SH-SY5Y (cell line): ENCODE data around the gene NTM.

Experiments
- GATA2 ChIP-seq: IDR thresholded peaks from 2 replicates; pipeline ENCODE4 v1.6.1; 2011; ENCODE audit warnings: mild to moderate bottlenecking, low read depth, low read length
- GATA3 ChIP-seq: IDR thresholded peaks from 2 replicates; pipeline ENCODE4 v1.6.1; 2011; ENCODE audit warnings: low read depth, mild to moderate bottlenecking, low read length, moderate library complexity

Gene NTM

DNA sequence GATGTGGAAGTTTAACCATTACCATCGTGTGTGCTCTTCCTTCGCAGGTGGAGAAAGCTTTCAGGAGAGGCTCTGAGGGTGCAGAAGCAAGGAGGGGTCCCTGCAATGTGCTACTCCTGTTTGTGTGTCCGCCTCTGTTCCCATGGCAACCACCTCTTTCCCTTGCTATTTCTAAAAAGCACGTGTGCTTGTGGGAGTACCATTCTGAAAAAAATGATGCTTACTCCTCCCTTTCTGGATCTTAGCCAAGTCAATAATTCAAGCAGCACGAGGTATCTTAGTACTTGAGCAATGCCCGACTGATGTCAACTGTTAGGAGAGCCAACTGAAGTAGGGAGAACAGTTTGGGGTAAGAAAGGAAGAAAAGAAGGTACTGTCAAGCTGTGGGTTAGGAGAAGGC, 628.7 kb downstream of the NTM start:
- TF ChIP-seq GATA2 (no peak), GATA3 (no peak)

DNA sequence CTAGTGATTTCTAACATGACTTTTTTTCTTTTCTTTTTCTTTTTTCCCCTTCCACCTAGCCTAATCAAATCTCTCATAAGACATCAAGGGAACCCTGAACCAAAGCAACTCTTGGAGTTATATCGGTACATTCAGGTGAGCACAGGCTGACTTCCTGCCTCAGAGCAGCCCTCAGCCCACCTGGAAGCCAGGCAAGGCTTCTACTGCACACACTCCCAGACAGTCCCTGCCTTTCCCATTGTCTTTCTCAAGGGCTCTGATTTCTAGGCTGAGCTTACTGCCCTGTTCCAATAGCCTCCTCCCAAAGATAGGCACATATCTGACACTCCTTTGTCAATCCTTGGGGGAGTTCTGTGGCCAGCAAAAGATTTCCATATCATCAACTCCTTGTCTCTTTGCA, 629.5 kb downstream of the NTM start:
- no peak for TF ChIP-seq GATA3
- no peak for TF ChIP-seq GATA2

DNA sequence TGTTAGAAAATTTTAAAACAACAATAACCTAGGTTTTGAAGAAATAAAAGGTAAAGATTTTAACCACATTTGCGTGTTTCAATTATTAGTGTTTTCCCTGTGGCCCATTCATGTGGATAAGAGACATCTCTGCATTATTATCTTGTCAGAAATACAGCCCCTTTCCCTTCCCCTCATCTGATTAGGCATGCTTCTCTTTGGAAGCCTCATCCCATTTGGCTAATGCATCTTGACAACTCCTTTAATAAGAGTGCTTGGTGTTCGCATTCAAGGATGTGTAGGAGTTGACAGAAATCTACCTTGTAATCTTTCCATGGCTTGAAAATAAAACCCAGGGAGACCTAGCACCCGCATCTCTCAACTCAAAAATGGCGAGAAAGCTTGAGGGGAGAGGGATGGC, 635.5 kb downstream of the NTM start:
- no peak for TF ChIP-seq GATA2
- no peak for TF ChIP-seq GATA3

DNA sequence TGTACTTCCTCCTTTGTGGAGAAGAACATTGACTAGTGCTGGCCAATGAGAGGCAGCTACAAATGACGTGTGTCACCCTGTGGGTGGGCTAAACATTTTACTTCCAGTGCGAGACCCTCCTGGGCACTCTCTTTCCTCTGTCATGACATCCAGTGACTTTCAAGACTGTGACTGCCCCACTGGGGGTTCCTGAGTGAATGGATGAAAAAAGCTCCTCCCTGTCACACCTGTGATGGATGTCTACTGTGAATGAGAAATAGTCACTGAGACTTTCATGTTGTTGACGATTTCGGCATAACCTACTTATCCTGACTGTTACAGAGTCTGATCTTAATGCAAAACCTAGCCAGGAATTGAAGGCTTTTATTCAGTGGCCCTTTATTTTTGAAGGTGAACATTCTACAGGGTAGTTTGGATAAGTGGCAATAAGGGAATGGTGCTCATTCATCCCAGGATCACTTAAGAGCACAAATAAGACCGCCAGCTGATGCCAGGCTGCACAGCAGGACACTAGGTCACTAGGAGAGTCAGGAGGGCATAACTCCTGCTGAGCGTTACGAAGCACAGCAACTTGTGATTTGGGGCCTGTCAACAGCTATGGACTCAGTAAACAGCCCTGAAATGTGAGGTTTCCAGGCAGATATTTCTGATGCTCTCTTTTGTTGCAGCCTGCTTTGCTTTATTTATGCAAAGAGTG, 636.6 kb downstream of the NTM start:
- TF ChIP-seq GATA3: no peak
- no peak for TF ChIP-seq GATA2

DNA sequence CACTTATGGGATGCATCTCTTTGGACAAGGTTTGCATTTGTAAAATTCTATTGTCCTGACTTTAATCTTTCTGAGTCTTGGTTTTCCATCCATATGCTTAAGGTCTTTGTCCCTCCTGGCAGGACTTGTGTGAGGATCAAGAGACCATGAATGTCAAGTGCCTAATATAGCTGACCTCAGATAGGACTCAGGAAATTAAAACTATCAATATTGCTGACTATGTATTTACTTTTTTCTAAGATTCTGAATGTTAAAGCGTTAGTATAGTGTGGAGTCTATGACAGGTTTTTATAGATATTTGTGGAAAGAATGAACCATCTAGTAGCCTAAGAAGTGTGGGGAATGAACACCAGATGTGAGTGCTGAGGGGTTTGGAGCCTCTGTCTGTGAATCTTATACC, 637.8 kb downstream of the NTM start:
- TF ChIP-seq GATA2 (no peak), GATA3 (no peak)

DNA sequence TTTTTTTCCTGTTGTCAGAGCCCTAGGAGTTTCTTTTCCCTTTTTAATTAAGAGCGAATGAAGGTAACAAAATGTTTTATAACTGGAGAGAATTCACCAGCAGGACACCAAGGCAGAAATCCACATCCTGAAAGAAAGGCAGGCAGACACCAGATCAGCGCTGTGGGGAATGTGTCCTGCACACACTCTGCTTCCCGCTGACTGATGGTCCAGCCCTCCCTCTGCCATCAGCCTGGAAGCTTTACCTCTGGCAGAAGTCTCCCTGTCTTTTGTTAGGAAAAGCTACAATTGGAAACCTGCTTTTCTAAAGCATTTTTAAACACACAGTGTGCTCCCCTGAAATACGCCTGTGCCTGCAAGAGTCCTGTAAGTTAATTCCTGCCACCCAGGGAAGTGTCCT, 638.5 kb downstream of the NTM start:
- TF ChIP-seq GATA2 (no peak), GATA3 (no peak)

DNA sequence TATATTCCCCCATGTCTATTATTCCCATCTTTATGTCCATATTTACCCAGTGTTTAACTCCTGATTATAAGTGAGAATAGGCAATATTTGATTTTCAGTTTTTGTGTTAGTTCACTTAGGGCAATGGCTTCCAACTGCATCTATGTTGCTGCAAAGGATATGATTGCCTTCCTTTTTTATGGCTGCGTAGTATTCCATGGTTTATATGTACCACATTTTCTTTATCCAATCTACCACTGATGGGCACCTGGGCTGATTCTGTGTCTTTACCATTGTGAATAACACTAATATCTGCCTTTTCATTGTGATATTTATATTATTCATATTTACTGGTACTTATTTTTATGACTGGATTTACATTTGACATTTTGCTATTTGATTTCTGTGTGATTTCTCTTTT, 649.6 kb downstream of the NTM start:
- TF ChIP-seq GATA2: no peak
- no peak for TF ChIP-seq GATA3

DNA sequence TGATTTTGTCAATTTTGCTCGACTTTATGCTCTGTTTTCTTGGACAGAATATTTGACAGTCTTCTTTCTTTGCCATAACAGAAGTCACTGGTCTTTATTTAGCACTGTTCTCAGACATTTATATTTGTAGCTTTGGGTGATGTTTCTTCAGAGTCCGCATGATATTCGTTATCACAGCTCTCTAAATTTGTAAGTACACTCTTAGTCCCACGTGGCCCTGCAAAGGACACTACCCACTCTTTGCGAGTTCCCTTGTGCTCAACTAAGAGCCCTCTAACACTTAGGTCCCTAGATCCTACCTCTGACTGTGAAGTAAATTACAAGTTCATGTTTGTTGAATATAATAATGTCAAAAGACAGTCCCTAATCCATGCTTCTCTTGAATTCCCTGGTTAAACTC, 651.9 kb downstream of the NTM start:
- TF ChIP-seq GATA3 (no peak), GATA2 (no peak)

DNA sequence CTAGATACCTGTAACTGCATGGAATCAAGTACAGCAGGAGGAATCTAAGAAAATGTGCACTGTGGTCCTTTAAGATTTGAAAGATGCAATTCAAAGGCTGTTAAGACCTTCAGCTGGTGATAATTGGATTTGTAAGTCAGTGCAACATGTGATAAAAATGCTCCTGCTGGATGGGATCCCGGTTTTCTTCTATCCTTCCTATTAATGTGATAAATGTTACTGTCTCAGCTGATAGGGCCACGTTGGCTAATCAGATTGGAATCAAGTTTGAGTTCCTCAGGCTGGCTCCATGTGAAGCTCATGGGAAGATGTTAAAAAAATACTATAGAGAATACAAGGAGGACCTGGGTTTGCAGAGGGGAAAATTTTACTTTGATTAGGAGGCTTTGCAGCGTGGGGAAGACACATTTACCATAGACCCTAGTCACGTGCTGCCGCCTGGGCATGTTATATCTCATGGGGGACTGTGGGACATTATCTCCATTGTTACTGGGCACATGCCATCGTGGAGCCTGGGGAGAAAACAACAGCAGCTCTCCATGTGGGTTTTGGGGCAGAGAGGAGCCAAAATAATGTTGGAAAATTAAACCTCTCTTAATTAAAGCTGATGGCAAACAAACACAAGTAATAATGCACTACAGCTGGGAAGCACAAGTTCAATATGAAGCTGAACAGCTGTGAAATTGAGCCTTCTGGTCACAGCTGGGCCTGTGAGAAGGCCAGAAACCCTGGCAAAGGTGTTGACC, 652.5 kb downstream of the NTM start:
- TF ChIP-seq GATA3: no peak
- TF ChIP-seq GATA2: no peak

DNA sequence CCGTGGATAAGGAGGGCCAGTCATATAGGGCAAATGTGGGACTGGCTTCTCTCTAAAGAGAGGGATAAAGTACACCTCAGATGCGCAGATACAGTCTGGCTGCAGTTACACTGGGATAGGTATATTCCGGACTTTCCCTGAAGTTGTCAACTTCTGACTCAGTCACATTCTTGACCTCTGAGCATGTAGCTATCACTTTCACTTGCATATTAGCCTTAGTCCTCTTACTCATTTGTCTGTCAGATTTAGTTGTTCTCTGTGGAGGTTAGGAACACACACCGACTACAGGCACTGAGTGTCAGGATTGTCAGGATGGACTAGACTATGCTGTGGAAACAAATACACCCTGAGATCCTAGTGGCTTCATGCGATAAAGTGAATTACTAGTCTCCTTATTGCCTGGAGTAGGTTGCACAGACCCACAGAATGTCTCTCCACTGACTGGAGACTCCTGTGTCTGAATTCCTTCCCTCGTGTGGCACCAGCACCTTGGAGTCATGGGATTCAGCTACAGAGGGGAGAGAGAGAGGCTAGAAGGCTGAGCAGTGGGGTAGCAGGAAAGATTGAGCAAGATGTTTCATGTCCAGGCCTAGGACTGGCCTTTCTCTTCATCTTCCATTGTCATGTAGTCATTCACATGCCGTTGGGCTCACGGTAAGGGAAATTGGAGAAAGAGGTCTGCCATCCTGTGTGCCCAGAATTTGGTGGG, 654.3 kb downstream of the NTM start:
- TF ChIP-seq GATA3 (no peak), GATA2 (no peak)

DNA sequence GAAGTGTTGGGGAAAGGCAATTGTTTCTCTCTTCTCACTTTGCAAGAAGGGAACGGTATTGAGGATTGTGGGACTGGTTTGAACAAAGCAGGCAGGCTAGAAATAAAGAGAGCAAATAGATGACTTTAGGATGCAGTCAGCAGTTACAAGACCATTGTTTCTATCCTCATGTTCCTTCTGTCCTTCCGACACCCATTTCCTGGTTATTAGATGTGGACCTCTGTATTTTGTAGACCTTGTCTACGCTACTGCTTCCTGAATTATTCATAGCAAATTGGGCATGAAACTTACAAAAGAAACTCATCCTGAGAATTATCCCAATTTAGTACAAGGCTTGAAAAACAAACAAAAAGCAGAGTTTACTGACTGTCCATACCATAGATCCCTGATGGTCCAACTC, 656.3 kb downstream of the NTM start:
- TF ChIP-seq GATA3 (no peak), GATA2 (no peak)

DNA sequence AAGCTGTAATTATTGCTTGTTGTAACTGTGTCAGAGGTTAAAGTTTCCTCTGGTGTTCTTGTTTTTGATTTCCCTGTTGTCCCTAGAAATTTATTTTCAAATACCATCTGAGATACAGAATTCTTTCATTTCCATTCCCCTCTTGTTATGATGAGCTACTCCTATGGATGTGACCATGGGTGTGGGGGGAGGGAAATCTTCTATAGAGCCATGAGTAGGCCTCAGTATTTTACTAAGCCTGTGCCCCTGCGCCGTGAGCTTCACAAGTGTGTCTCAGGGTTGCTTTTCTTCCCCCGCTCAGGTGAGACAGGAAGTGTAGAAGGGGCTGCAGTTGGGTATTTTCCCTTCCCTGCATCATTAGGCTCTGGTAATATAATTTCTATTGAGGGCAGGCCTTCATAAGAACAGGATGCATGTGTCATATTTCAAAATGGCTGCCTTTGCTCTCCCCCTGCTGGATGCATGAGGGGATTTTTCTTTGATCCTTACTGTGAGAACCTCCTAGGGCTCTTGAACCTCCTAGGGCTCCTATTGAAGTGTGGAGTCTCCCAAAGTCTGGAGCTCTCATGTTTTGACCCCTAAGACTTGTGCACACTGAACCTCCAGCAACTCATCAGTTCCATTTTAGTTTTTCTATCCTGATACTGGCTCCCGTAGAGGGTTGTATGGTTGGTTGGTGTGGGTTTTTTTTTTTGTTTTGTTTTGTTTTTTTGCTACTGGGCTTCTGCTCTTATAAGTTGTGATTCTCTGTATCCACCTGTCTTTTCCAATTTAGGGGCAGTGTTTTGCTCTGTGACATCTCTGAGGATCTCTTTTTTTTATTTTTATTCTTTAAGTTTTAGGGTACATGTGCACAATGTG, 658.2 kb downstream of the NTM start:
- no peak for TF ChIP-seq GATA3

DNA sequence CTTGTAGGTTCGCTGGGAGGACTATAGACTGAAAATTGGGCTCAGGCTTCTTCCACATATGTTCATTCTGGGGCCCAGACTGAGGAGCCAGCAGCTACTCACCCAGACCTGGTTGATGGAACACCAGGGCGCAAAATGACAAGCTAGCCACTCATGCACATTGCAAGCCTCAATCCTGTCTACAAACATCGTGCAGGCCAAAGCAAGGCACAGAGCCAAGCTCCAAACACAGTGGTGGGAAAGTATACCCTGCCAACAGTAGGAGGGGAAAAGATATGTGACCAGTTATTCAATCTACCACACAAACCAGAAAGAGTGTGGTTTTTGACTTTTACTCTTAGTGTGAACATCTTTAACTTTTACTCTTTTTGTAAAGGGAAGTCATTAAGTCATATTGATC, 660.5 kb downstream of the NTM start:
- no peak for TF ChIP-seq GATA2

DNA sequence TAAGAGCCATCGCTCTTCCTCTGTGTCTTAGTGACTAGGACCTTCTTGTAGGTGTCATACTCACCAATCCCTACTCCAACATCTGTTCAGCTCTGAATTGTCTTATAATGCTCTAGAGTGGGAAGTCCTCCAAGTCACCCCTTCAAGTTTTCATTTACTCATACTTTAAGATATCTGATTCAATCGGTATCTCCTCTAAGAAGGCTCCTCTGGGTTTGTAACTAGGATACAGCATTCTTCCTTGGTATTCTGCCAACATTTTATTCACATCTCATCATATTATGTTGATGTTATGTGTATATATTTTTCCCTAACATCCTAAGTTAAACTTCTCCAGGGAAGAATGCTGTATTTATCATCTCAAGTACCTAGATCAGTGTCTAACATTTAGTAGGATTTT, 662.1 kb downstream of the NTM start:
- TF ChIP-seq GATA3 (no peak), GATA2 (no peak)
